CD4-positive, alpha-beta T cell treated with Interferon gamma for 1 hour (primary cell): ENCODE results near the gene PKP3.

Experiments
- DNase-seq: peaks from one replicate; pipeline ENCODE4 v3.0.0-alpha.2; 2020

PKP3 gene

DNA sequence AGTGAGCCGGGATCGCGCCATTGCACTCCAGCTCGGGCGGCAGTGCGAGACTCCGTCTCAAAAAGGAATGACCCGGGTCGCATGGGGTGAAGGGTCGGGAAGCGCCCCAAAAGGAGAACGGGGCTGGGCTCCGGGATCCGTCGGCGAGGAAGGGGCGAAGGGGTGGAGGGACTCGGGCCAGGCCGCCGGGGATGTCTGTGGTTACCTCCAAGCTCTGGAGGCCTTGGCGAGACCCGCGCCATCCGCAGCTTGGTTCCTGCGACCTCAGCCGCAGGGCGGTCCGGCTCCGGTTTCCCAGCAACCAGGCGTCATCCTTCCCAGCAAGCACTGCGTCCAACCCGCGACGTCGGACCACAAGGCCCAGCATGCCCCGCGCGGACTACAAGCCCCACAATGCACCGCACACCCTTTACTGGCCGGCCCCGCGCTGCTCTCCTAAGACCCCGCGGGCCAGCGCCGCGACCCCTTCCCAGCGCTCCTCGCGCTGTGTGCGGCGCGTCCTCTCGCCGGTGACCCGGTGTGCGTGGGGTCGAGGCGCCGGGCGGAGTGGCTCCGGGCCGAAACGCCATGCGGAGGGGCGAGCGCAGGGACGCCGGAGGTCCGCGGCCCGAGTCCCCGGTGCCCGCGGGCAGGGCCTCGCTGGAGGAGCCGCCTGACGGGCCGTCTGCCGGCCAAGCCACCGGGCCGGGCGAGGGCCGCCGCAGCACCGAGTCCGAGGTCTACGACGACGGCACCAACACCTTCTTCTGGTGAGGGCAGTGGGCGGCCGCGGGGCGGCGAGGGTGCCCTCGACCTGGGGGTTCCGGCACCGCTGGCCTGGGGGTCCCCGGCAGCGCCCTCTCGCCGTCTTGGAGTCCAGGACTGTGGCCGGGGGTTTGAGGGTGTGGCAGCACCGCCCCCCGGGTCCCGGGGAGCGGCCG is 56.1 kb downstream of the PKP3 start, which contains the start of gene PTDSS2:
Gene PTDSS2 (plus strand): TSS at position 391 of the 920 bp plus-strand sequence. CDS start 177 bp downstream, at position 568.
- DNase-seq, result peak; percentile 93

DNA sequence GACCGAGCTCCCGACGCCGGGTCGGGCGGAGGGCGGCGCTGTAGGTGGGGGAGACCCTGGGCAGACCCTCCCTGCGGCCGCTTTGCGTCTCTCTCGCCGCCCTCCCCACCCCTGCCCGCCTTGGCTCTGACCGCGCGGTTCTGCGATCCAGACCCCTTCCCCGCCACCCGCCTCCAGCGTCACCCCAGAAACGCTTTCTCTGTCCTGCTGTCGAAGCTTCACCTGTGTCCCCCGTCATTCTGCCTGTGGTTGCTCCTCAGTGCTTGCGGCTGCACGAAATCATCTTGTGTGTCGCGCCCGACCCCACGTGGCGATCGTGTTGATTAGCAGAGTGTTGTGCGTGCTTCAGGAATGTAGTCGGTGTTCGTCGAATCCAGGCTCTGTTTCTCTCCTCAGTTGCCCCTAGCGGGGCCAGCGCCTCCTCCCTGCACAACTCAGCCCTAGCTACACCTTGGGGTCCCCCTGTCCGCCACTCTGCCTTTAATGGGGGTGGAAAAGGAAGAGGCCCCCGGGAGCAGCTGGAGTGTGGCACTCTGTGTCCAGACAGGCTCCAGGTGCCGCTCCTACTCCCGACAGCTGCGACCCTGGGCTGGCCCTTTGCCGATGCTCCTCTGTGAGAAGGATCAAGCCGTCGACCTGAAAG is 56.9 kb downstream of the PKP3 start:
- DNase-seq, result peak; percentile 83

DNA sequence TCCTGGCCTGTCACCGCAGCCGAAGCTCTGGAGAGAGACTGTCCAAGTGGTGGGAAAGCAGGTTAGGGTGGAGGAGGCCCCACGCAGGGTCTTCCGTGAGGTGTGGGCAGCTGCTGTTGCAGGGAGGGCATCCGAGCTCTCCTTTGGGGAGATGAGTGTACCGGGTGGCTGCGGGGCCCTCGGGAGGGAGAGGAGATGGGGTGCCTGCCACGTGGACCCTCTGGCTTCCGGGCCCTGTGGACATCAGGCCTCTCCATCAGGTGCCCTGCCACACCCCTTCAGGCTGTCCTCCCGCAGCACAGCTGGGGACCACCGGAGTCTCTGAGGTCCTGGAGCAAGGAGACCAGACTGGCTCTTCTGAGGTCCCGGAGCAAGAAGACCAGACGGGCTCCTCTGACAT is 57.7 kb downstream of the PKP3 start:
- DNase-seq, result no peak

DNA sequence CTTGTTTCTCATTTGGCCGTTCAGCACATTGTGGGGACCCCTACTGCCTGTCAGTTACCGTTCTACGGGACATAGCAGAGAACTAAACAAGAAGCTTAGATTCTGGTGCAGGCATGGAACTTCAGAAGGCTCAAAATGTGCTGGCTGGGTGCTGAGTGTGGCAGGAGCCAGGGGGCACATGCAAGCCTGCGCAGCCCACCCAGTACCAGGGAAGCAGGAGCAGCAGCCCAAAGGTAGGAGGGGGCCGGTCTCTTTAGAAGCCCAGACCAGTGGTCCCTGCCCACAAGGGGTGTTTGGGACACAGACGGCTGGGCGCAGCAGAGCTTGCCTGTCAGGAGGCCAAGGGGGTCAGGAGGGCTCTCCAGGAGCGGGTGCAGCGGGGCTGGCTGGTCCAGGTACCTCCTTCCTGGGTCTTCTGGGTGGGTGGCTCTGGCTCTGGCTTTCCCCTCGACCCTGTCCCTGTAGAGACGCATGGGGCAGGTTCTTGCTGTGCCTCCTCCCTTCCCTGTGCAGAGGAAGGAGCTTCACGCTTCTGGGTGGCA is 58.3 kb downstream of the PKP3 start:
- DNase-seq, result no peak

DNA sequence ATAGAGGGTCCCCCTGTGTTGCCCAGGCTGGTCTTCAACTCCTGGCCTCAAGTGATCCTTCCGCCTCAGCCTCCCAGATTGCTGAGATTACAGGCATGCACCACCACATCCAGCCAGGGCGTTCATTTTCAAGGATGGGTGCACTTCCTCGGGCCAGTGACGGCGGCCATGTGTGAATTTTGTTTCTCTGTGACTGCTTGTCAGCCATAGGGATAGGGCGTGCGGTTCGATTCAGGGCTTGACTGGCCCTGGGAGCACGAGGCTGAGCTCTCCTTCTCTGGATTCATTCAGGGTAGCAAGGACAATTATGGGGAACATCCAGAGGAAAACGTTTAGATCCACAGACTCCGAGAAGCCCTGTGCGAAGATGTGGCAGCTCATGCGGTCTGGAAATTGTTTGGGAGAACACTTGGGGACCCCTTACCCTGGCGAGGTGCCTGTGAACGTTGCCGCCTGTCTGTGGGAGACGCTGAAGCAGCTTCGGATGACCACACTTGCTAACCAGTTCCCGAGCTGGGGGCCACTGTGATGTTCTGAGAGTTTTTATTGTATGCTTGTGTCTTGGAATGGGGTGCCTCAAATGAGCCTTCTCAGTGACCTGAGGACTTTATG is 59.0 kb downstream of the PKP3 start:
- DNase-seq, result no peak

DNA sequence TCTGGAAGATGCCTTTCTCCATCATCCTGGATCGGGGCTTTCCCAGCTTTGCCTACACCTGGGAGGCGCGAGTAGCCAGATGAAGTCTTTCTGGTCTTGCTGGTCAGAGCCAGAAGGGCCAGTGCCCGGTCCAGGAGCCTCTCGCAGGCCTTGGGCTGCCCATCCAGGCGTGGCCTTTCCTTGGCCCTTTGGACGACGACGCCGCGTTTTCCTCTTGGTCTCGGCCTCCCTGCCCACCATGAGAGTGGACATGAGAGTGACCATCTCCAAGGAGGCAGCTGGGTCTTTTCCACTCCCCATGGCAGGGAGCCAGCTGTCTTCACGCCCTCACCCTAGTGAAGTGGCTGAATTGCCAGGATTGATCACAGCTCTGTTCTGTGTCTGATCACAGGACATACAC is 59.6 kb downstream of the PKP3 start:
- no peak for DNase-seq

DNA sequence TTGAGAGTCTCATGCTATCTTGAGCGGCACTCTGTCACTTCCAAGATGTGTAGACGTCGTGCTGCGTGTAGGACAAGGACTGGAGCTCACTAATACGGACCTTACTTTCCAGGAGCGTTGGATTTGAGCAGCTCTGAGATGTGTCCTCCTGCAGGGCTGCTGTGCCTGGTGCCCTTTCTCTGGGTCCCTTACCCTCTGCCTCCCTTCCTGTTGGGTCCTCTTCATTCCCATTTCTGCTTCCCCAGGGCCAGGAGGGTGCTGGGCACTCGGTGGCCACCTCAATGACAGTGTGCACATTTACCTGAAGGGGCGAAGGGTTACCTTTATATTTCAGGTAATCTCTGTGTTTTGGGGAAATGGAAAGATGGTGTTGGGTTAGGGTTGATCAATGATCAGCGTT is 60.0 kb downstream of the PKP3 start:
- DNase-seq, result no peak
